K562 (cell line): ENCODE results near the gene ELF2.

Experiments
- EZH2 ChIP-seq: IDR thresholded peaks from 2 replicates; pipeline ENCODE4 v1.6.1; 2012; ENCODE audit warnings: low read depth, mild to moderate bottlenecking, inconsistent platforms, low read length, borderline replicate concordance
- TF ChIP-seq, protein P1 (sequence below), 3 experiments: IDR thresholded peaks in 2 of 3; conservative IDR thresholded peaks in 1 of 3; 2 replicates each; pipeline ENCODE4 v1.5.1; 2011 to 2012; ENCODE audit warnings: low read length in 3 of 3, mild to moderate bottlenecking in 3 of 3, control low read depth in 2 of 3, improper control_type of control experiment in 1 of 3, inconsistent platforms in 1 of 3, low read depth in 1 of 3, mixed read lengths in 1 of 3, moderate library complexity in 1 of 3; ENCODE audit not compliant: insufficient read depth in 2 of 3
- TF ChIP-seq, protein P2 (sequence below): fragments of 450-650 bp; formaldehyde crosslinking; conservative IDR thresholded peaks from 2 replicates; pipeline ENCODE4 v1.4.0; 2022; ENCODE audit warnings: mild to moderate bottlenecking, missing genetic modification characterization

DNA sequence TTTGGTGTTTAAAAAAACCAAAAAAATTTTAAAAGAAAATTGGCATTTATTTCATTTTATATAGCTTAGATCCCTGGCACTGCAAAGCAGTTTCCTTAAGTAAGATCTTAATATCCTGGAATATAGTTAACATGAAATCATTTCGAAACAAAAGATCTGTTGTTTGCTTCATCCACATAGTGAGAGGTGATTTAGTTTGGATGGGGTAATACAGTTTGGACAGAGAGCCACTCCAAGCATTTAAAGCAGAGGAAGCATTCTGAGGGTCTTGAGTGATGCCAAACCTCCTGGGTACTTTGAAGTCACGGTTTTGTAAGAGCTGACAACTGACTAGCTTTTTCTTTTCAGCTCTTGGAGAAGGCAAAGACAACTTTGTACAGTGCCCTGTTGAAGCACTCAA, 132.7 kb downstream of the ELF2 start:
- TF ChIP-seq, protein P1, sequence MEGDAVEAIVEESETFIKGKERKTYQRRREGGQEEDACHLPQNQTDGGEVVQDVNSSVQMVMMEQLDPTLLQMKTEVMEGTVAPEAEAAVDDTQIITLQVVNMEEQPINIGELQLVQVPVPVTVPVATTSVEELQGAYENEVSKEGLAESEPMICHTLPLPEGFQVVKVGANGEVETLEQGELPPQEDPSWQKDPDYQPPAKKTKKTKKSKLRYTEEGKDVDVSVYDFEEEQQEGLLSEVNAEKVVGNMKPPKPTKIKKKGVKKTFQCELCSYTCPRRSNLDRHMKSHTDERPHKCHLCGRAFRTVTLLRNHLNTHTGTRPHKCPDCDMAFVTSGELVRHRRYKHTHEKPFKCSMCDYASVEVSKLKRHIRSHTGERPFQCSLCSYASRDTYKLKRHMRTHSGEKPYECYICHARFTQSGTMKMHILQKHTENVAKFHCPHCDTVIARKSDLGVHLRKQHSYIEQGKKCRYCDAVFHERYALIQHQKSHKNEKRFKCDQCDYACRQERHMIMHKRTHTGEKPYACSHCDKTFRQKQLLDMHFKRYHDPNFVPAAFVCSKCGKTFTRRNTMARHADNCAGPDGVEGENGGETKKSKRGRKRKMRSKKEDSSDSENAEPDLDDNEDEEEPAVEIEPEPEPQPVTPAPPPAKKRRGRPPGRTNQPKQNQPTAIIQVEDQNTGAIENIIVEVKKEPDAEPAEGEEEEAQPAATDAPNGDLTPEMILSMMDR (IDR thresholded peaks at IDR 0.05 in 2 of 3, conservative IDR thresholded peaks at IDR 0.05 in 1 of 3; ENCODE audit: insufficient read depth in 2 of 3, low read depth in 1 of 3, low read length in 3 of 3): no peak
- TF ChIP-seq, protein P2, sequence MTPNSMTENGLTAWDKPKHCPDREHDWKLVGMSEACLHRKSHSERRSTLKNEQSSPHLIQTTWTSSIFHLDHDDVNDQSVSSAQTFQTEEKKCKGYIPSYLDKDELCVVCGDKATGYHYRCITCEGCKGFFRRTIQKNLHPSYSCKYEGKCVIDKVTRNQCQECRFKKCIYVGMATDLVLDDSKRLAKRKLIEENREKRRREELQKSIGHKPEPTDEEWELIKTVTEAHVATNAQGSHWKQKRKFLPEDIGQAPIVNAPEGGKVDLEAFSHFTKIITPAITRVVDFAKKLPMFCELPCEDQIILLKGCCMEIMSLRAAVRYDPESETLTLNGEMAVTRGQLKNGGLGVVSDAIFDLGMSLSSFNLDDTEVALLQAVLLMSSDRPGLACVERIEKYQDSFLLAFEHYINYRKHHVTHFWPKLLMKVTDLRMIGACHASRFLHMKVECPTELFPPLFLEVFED (CRISPR knock-in tag): no peak
- no peak for TF ChIP-seq EZH2
